HL-60/S4 (cell line): ENCODE measurements around the gene CRY1.
"Not testable (repeated sequence)": the region's sequence is repeated elsewhere in the genome, so short reads cannot be mapped to it uniquely, and the experiment has no call there.

Experiments
- in situ Hi-C: fragments of 300-500 bp; cut with MboI; formaldehyde crosslinking; loops from 2 replicates; pipeline ENCODE4 v1.14.3; 2022; ENCODE audit warnings: low sequenced_read_pairs

The CRY1 gene

DNA sequence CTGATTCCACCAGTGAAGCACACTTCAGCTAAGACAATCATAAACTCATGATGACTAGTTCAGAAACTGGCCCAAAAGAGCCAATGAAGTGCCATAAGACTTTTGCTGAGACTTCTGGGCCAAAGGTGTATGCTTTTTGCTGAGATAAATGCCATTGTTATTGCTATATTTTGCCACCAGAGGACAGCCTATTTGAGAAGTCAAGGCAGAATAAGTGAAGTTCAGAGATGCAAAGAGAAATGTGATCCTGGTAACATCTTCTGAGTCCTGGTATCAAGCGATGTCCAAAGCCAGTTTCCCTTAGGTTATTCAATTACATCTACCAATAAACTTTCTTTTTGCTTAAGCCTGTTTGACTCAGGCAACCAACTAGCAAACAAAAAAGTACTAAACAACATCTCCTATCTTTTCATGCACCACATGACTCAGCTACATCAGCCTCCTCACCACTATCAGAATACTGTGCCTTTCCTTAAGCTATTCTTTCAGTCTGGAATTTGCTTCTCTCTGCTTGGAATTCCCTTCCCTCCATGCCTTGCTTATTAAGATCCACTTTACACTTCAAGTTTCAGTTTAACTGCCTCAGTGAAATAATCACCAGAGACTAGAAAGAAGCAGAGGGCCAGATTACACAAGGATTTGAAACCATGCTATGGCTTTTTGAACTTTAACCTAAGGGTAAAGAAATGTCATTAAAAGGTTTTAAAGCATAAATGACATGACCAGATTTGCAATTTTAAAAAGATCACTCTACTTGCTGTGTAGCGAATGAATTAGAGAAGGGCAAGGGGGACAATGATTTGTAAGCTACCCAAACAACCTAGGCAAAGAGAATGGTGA lies 14.0 kb downstream of the CRY1 start:
- in situ Hi-C loops = no loop called here

DNA sequence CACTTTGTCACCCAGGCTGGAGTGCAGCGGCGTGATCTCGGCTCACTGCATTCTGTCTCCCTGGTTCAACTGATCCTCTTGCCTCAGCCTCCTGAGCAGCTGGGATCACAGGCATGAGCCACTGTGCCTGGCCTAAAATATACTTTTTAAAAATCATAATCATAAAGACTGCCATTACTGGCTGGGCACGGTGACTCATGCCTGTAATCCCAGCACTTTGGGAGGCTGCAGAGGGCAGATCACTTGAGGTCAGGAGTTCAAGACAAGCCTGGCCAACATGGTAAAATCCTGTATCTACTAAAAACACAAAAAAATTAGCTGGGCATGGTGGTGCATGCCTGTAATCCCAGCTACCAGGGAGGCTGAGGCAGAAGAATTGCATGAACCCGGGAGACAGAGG lies 20.1 kb downstream of the CRY1 start:
- in situ Hi-C loops = not testable (repeated sequence)

DNA sequence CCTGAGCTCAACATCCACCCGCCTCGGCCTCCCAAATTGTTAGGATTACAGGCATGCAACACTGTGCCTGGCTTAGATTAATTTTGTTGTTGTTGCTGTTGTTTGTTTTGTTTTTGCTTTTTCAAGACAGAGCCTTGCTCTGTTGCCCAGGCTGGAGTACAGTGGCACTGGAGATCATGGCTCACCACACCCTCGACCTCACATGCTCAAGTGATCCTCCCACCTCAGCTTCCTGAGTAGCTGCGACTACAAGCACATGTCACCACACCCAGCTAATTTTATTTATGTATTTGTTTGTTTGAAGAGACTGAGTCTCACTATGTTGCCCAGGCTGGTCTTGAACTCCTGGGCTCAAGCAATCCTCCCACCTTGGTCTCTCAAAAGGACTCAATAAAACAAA lies 26.7 kb downstream of the CRY1 start:
- in situ Hi-C loops = no loop called here

DNA sequence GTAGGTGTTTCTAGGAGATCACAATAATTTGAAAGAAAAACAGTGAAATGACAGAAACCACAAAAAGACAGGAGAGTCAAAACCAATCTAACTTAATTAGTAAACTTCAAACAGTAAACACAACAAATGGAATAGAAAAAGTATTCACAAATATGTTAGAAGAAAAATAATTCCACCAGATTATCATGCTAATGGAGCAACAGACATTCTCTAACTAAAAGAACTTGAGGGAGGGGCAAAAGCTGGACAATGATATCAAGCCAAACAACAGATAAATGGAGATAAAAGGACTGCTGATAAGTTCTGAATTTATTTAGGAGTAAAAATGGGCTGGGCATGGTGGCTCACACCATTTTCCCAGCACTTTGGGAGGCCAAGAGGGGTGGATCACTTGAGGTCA lies 28.7 kb downstream of the CRY1 start:
- in situ Hi-C loops = no loop called here

DNA sequence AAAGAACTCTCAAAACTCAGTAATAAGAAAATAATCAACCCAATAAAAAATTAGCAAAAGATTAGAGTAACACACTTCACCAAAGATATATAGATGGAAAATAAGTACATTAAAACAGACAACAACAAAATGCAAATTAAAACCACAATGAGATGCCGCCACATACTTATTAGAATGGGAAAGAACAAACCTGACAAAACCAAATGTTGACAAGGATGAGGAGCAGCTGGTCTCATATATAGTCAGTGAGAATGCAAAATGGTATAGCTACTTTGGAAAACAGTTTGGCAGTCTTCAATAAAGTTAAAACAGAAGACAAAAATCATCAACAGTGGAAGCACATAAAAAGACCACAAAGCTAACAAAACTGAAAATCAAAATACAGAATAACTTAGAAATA lies 29.1 kb downstream of the CRY1 start:
- in situ Hi-C loops = no loop called here

DNA sequence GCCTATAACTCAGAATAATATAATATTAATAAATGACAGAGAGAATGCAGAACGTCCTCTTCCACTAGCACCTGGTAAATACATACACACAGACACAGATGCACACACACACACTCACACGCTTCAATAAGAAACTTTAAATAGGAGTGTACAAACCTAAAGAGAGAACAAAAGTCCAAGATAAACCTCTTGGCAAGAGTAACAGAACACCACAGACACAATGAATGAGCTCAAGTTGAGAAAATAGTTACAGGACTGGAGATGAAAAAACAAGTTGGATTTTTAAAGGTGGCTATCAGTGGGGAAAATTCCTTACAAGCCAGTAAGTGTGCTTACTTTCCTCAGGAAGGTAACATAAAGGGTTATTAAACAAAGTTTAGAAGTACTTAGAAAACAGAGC lies 35.2 kb downstream of the CRY1 start:
- in situ Hi-C loops = no loop called here

DNA sequence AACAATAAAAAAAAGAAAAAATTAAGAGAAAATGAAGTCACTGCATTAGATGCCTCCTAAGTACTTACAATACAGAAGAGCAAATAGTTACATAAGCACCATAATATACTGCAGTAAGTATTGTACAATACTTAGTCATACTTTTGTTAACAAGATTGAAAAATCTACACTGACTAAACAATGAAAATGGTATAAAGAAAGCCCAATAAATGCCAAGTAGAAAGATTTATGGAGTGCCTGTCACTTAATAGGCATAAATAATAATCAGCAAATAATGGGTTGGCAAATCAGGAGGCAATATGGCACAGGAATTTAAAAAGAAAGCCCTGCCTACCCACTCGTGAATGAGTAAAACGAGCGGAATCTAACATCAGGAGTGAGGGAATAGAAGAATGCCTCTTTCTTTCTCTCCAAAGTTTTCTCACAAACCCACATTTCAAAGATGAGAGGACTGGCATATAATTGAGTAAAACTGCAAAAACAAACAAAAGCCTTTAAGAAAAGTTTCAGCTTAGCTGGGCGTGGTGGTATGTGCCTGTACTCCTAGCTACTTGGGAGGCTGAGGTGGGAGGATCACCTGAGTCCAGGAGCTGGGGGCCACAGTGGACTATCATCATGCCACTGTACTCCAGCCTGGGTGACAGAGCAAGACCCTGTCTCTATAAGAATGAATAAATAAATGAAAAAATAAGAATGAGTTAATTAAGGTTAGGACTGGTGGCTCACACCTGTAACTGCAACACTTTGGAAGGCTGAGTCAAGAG lies 36.1 kb downstream of the CRY1 start:
- in situ Hi-C loops = no loop called here

DNA sequence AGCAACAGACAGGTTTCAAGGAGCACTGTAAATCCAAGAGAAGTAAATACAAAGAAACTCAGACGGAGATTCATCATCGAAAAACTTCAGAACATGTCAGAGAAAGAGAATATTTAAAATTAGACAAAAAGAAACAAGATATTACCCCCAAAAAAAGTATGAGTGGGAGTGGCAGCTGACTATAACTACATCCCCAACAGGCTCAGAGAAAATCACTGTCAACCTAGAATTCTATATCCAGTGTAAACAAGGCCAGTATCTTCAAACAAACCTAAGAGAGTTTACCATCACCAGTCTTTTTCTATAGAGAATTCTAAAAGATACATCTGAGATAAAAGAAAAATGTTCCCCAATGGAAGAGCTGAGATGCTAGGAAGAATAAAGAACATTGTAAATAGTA lies 39.6 kb downstream of the CRY1 start:
- in situ Hi-C loops = no loop called here

DNA sequence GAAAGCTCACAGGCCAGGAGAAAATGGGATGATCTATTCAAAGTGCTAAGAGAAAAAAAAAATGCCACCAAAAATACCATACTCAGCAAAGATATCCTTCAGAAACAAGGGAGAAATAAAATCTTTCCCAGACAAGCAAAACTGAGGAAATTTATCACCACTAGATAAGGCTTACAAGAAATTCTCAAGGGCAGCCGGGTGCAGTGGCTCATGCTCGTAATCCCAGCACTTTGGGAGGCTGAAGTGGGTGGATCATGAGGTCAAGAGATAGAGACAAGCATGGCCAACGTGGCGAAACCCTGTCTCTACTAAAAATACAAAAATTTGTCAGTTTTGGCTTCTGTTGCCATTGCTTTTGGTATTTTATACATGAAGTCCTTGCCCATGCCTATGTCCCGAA lies 48.2 kb downstream of the CRY1 start:
- in situ Hi-C loops = no loop called here

DNA sequence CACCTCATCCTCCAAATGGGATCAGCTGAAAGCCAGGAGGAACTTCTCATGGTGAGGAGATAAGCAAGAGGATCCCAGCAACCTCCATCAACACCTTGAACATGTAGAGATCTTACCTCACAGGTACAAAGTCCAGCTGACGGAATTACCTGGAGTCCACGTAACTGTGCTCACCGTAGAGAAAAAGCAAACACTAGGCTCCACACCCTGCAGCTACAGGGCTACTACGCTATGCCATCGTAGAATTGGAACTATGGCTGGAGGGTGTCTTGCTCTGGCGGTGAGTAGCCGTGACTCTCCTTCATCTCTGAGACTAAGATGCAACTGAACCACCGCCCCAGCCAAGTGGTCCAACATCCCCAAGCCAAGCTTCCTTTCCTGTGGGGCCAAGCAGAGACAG lies 50.5 kb downstream of the CRY1 start:
- in situ Hi-C loops = no loop called here

DNA sequence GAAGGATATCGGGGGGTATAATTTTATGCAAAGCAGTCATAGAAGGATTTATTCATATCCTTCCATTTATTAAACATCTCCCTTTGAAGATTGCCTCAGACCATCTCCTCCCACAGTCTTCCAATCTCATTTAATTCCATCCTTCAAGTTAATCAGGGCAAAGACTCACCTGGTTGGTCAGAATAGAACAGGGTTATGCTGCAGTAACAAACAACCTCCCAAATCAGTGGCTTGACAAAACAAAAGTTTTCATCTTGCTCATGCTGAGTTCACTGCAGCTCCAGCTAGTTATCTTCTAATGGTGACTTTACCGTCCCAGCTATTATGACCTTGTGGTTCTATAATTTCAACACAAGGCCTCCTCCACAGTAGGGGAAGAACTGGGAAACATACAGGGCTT lies 57.6 kb downstream of the CRY1 start:
- in situ Hi-C loops = no loop called here

DNA sequence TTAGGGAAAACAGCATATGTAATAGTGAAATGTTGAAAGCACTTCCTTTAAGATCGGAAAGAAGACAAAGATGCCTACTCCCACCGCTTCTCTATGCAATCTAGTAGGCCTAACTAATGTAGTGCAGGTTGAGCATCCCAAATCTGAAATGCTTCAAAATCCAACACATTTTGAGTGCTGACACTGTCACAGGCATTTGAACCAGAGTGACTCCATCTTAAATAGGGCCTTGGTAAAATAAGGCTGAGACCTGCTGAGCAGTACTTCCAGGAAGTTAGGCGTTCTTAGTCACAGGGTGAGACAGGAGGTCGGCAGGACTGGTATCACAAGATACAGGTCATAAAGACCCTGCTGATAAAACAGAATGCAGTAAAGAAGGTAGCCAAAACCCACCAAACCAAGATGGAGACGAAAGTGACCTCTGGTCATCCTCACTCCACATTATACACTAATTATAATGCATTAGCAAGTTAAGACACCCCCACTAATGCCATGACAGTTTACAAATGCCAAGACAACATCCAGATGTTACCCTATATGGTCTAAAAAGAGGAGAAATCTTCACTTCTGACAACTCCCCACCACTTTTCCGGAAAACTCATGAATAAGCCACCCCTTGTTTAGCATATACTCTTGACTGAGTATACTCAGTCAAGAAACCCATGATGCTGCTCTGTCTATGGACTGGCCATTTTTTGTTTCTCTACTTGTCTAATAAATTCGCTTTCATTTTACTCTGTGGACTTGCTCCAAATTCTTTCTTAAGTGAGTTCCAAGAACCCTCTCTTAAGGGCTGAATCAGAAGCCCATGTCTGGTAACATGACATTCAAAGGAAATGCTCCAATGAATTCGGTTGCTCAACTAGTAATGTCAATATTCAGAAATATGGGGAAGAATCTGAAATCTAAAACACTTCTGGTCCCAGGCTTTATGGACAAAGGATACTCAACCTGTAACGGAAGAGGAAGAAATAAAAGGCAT lies 59.3 kb downstream of the CRY1 start:
- in situ Hi-C loops = no loop called here

DNA sequence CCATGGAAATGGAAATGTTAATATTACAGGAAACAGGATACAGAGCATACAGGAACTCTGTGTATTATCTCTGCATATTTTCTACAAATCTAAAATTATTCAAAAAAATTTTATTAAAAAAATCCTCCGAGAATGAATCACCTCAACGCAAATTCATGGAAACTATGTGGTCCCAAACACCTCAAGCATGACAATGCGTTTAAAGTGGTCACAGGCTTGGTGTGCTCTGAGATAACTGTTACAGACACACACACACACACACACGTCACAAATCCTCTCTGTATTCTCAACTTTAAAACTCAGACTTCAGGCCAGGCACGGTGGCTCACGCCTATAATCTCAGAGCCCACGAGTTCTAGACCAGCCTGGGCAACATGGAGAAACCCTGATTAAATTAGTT lies 61.1 kb downstream of the CRY1 start:
- in situ Hi-C loops = no loop called here

DNA sequence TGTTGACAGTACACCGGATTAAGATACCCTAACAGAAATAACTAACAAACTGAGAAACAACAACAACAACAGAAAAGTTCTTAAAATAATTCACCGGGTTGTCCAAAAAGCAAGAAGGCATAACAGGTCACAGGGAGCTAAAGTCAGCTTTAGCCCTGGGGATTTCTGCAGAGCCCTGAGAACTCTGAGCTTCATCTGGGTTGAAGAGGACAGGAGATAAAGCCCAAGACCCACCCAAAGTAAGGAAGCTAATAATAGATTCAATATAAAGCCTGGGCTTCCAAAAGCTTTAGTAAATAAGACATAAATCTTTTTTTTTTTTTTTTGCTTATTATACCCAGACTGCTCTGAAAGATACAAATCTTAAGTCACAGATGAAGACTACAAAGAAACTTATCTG lies 62.3 kb downstream of the CRY1 start:
- in situ Hi-C loops = no loop called here

DNA sequence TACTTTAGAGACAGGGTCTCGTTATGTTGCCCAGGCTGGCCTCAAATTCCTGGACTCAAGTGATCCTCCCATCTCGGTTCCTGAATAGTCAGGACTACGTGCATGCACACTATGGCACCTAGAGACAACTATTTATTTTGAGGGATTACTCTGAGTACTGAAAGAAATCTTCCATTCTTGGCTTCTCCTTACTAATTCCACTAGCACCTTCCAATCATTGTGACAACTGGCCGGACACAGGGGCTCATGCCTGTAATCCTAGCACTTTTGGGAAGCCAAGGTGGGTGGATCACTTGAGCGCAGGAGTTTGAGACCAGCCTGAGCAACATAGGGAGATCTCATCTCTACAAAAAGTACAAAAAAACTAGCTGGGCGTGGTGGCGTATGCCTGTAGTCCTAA lies 64.3 kb downstream of the CRY1 start:
- in situ Hi-C loops = no loop called here

DNA sequence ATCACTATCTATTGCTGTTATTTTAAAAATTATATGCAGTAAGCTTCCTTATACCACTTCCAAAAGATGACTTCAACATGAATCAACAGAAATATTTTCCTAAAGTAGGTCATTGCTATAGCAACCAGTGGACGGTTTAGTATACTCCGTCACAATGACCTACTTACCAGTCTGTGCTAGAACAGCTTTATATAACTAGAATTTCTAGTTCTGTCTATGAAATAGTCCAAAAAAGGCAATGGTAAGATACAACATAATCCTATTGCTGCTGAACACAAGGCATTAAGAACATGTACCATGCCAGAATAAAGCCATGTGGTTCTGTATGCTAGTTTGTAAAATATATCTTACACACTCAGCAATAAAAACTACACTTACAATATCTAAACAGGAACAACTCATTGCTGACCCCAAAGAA lies 65.7 kb downstream of the CRY1 start:
- in situ Hi-C loops = no loop called here

DNA sequence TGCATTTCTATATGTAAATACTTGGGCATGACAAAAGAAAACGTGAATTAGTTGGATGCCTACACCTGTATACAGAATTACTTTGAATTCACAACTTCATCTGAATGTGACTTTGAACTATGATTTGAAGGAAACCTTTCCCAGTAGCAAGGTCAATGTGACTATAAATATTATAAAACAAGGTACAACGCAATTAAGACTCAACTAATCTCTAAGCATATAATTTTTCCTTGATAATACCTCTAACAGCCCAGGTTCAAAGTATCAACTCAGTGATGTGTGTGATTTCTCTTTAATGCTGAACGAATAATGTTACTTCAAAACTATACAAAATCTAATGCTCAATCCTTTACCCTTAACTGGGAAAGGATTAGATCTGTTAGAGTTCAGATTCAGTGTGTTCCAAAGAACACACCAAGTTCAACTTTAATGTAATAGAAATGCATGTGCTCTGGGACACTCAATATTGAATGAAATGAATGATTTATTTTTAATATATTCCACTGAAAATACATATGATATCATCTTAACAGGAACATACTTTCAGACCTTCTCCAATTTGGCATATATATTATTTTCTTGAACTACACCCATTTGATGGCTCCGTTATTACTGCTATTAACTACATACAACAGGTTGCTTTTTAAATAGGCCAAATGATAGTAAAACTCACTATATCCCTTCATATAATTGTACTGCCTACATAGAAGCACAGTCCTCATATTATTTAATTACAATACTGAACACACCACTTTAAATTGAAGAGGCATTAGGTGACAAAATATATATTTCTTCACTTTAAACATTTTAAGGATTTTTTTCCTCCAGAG lies 66.3 kb downstream of the CRY1 start:
- in situ Hi-C loops = no loop called here

DNA sequence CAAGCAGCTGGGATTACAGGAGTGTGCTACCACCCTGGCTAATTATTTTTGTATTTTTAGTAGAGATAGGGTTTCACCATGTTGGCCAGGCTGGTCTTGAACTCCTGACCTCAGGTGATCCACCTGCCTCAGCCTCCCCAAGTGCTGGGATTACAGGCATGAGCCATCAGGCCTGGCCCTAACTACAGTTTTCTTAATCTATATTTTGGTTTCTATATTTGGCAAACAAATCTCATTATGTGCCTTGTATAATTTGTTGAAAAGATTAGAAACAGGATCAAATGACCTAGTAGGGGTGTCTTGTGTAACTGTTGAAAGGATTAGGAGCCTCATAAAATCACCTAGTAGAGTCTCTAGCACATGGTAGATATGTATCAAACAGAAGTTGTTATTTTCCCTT lies 67.0 kb downstream of the CRY1 start:
- in situ Hi-C loops = not testable (repeated sequence)

DNA sequence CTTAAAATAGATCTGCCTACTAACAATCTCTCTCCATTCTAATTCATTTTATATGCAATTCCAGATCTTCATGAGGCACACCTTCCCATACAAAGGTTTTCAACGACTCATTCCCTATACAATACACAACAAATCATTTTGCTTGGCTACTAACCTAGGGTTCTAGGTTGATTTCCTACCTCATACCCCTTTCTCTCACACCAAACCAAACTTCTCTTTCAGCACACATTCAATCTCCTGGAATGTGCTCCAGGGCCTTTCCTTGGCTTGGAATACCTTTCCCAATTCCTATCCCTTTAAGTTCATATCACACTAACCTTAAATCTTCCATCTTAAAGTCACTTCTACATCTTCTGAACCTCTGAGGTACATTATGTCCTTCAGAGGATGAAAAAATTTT lies 67.7 kb downstream of the CRY1 start:
- in situ Hi-C loops = no loop called here

DNA sequence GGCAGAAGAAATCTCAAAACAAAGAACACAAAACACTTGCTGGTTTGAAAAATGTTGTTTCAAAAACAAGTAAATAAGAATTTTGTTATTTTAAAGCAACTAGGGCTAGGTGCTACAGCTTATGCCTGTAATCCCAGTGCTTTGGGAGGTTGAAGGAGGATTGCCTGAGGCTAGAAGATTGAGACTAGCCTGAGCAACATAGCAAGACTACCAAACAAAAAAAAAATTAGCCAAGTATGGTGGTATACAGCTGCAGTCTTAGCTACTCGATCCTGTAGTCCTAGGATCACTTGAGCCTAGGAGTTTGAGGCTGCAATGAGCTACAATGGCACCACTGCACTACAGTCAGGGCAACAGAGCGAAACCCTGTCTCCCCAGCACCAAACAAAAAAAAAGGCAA lies 73.8 kb downstream of the CRY1 start:
- in situ Hi-C loops = no loop called here
